Panc1 (cell line): Measurements from ENCODE around the gene RAB30.

Experiments
- POLR2AphosphoS5 ChIP-seq: IDR thresholded peaks from 2 replicates; pipeline ENCODE4 v1.6.1; 2012; ENCODE audit warnings: mild to moderate bottlenecking, low read depth, low read length, moderate library complexity
- TCF7L2 ChIP-seq: IDR thresholded peaks from 2 replicates; pipeline ENCODE4 v1.6.1; 2011; ENCODE audit warnings: mild to moderate bottlenecking, low read depth, low read length, inconsistent platforms
- TF ChIP-seq, protein P1 (sequence below): fragments of 450-650 bp; IDR thresholded peaks from 2 replicates; pipeline ENCODE4 v1.5.1; 2017; ENCODE audit warnings: mild to moderate bottlenecking

DNA sequence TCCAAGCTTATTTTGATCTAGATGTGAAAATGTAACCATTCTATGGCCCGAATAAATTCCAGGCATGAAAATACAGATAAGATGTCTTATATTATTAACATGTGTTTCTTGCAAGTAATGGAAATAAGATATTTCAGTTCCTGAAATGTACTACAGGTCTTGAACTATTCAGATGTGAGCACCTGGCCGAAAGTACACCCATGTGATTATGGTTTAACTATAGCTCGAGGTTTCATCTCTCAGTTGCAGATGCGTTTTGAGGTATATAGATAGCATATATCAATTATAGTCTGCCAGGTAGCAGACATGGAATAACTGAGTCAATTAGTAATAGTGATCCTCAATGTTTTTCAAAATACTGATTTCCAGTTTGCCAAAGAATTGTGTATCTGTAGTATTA, 101.9 kb downstream of the RAB30 start:
- TF ChIP-seq, protein P1, sequence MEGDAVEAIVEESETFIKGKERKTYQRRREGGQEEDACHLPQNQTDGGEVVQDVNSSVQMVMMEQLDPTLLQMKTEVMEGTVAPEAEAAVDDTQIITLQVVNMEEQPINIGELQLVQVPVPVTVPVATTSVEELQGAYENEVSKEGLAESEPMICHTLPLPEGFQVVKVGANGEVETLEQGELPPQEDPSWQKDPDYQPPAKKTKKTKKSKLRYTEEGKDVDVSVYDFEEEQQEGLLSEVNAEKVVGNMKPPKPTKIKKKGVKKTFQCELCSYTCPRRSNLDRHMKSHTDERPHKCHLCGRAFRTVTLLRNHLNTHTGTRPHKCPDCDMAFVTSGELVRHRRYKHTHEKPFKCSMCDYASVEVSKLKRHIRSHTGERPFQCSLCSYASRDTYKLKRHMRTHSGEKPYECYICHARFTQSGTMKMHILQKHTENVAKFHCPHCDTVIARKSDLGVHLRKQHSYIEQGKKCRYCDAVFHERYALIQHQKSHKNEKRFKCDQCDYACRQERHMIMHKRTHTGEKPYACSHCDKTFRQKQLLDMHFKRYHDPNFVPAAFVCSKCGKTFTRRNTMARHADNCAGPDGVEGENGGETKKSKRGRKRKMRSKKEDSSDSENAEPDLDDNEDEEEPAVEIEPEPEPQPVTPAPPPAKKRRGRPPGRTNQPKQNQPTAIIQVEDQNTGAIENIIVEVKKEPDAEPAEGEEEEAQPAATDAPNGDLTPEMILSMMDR, result no peak
- TF ChIP-seq POLR2AphosphoS5 (no peak), TCF7L2 (no peak)
